ENCODE results near the gene SLC1A4. TPM values are rescaled to one million over a fixed set of nuclear protein-coding genes. Genes with fewer than 3 reads are reported as not detected.

SLC1A4 gene
- 35.7 and 38.1 TPM in 2 replicates for total RNA-seq

- intact Hi-C loops (cut with micrococcal nuclease): loop anchor here (1.0 to 5.0 kb wide), 11 partner anchors 237 to 1401 kb away; partner anchors contain the start of genes ACTR2, AFTPH, MDH1 and PELI1
These were observed at the start of gene SLC1A4 for GRCh38 chr2:64989126-64989981. Gene SLC1A4, plus strand, starts transcription at chr2:64989399. Its CDS starts 245 bp downstream, at chr2:64989644.

- intact Hi-C loops (cut with micrococcal nuclease): no loop called here
These were observed 48.1 kb upstream of the SLC1A4 start for GRCh38 chr2:64941143-64941542.

- intact Hi-C loops (cut with micrococcal nuclease): no loop called here
These were observed 47.4 kb upstream of the SLC1A4 start for GRCh38 chr2:64941801-64942200.

- intact Hi-C loops (cut with micrococcal nuclease): no loop called here
These were observed 46.5 kb upstream of the SLC1A4 start for GRCh38 chr2:64942693-64943092.

GRCh38 chr2:64943387-64944150, 45.6 kb upstream of the SLC1A4 start:
- intact Hi-C loops (cut with micrococcal nuclease): no loop called here

- intact Hi-C loops (cut with micrococcal nuclease): no loop called here
These were observed 44.7 kb upstream of the SLC1A4 start for GRCh38 chr2:64944484-64944883.

GRCh38 chr2:64945973-64946768, 43.0 kb upstream of the SLC1A4 start:
- intact Hi-C loops (cut with micrococcal nuclease): loop anchor here (1.0 to 5.0 kb wide), 4 partner anchors 28 to 339 kb away; no protein-coding TSS in a partner anchor

GRCh38 chr2:64946769-64947247, 42.4 kb upstream of the SLC1A4 start:
- intact Hi-C loops (cut with micrococcal nuclease): loop anchor here (1.0 to 5.0 kb wide), 4 partner anchors 29 to 340 kb away; no protein-coding TSS in a partner anchor

- intact Hi-C loops (cut with micrococcal nuclease): loop anchor here (5.0 kb wide), 1 partner anchor 251 kb away; no protein-coding TSS in a partner anchor
These were observed 41.3 kb upstream of the SLC1A4 start for GRCh38 chr2:64947885-64948284.

GRCh38 chr2:64950226-64951160, 38.7 kb upstream of the SLC1A4 start:
- intact Hi-C loops (cut with micrococcal nuclease): no loop called here

GRCh38 chr2:64951306-64951953, 37.8 kb upstream of the SLC1A4 start:
- intact Hi-C loops (cut with micrococcal nuclease): no loop called here

GRCh38 chr2:64952096-64952495, 37.1 kb upstream of the SLC1A4 start:
- intact Hi-C loops (cut with micrococcal nuclease): no loop called here

- intact Hi-C loops (cut with micrococcal nuclease): no loop called here
These were observed 36.4 kb upstream of the SLC1A4 start for GRCh38 chr2:64952511-64953482.

- intact Hi-C loops (cut with micrococcal nuclease): no loop called here
These were observed 33.7 kb upstream of the SLC1A4 start for GRCh38 chr2:64955467-64955866.

- intact Hi-C loops (cut with micrococcal nuclease): no loop called here
These were observed 31.9 kb upstream of the SLC1A4 start for GRCh38 chr2:64957109-64957903.

- intact Hi-C loops (cut with micrococcal nuclease): no loop called here
These were observed 30.6 kb upstream of the SLC1A4 start for GRCh38 chr2:64958556-64958955.

- intact Hi-C loops (cut with micrococcal nuclease): no loop called here
These were observed 28.4 kb upstream of the SLC1A4 start for GRCh38 chr2:64960819-64961218.

All from T-helper 1 cell treated with Interleukin-12 subunit alpha and Interleukin-12 subunit beta and Interleukin-4 antibody, amounts not matched to agents 30 ng/mL and 1 ng/mL, for 36 hours (primary cell).